ENCODE results near the gene SOX11. TPM values are rescaled to one million over a fixed set of nuclear protein-coding genes. Genes with fewer than 3 reads are reported as not detected.

Gene SOX11
- polyA plus RNA-seq, 6 donors from 2014 or later, result not detected

DNA sequence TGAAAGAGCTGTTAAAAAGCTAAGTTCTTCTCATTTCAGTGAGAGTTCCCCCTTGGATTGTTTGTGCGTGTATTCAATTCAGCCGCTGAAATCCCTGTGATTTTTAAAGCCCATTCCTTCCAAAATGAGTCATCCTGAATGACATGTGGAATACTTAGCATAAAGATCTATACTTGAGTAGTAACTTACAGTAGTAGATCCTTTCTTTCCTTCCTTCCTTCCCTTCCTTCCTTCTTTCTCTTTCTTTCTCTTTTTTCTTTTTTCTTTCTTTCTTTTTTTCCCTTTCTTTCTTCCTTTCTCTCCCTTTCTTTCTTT, 18.2 kb upstream of the SOX11 start:
- no peak for ATAC-seq (ENCODE audit: low read depth in 2 of 2)
- Mint-ChIP-seq H3K4me1 (peaks cover 0 to 2% (median 0%) of the 10 kb centered on the region in 3 donors), H3K36me3 (no peaks in the 10 kb centered on the region), H3K27me3 (peaks cover 15 to 26% (median 21%) of the 10 kb centered on the region in 3 donors), H3K9me3 (peaks cover 0 to 11% (median 0%) of the 10 kb centered on the region in 7 donors), H3K27ac (no peak overlapping the region), H3K4me3 (no peak overlapping the region)
- DNase-seq, result no peak

- Mint-ChIP-seq H3K4me3 (no peak overlapping the region), H3K27ac (no peak overlapping the region), H3K9me3 (peaks cover 0 to 15% (median 7%) of the 10 kb centered on the region in 7 donors), H3K27me3 (peaks cover 21 to 35% (median 34%) of the 10 kb centered on the region in 3 donors), H3K36me3 (no peaks in the 10 kb centered on the region), H3K4me1 (peaks cover 0 to 2% (median 0%) of the 10 kb centered on the region in 3 donors)
- no peak for ATAC-seq (ENCODE audit: low read depth in 2 of 2)
- DNase-seq, result no peak
Observed at GRCh38 chr2:5677133-5677532, 15.1 kb upstream of the SOX11 start.

DNA sequence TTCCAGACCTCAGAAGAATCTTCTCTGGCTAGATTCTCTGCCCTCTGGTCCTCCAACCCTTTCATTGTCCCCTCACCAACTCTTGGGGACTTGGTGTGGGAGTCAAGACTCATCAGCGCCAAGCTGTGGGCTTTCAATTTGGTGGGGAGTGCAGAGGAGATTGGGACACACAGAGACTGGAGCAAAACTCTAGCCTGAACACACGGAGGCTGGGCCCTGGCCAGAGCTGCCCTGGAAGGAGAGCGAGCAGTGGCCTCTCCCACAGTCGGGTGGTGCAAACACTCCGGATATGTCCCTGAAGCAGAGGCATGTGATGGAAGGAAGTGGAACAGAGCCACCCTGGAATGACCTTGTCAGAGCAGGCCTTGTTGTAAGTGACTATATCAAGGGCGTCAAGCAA, 8.7 kb upstream of the SOX11 start:
- Mint-ChIP-seq H3K27ac (peak overlapping the region in 1 of 6 donors; percentile 68), H3K36me3 (no peaks in the 10 kb centered on the region), H3K27me3 (peaks cover 35 to 53% (median 44%) of the 10 kb centered on the region in 3 donors), H3K4me1 (no peaks in the 10 kb centered on the region), H3K4me3 (no peak overlapping the region), H3K9me3 (peaks cover 3 to 11% (median 6%) of the 10 kb centered on the region in 7 donors)
- ATAC-seq (ENCODE audit: low read depth in 2 of 2) (no peak), DNase-seq (no peak)

- no peak for DNase-seq
- peaks cover 46 to 67% (median 61%) of the 10 kb centered on the region in 3 donors for H3K27me3 Mint-ChIP-seq
- ATAC-seq (ENCODE audit: low read depth in 2 of 2), result no peak
- no peaks in the 10 kb centered on the region for H3K4me1 Mint-ChIP-seq
- no peak overlapping the region for H3K4me3 Mint-ChIP-seq
- H3K36me3 Mint-ChIP-seq, result peaks cover 0 to 6% of the 10 kb centered on the region in 2 donors
- H3K9me3 Mint-ChIP-seq, result peaks cover 0 to 11% (median 4%) of the 10 kb centered on the region in 7 donors
- H3K27ac Mint-ChIP-seq, result no peak overlapping the region
Observed at GRCh38 chr2:5685225-5685624, 7.0 kb upstream of the SOX11 start.

DNA sequence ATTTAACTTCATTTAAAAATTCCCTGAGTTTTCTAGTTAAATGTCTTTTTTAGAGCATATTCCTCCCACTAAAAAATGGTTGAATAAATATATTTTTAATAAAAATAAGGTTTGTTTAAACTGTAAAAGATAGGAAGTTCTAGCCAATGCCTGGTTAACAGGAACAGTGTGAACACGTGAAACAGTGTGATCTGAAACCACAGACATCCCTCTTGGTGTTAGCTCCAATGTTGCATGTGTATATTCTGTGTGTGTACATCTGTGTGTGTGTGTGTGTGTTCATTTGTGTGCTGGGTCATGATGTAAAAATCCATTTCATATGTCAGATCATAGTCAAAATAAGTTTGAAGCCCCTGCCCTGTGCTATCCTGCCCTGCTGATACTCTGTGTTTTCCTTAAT, 6.1 kb upstream of the SOX11 start:
- DNase-seq (no peak), ATAC-seq (ENCODE audit: low read depth in 2 of 2) (no peak)
- peaks cover 3 to 6% (median 5%) of the 10 kb centered on the region in 3 donors for H3K4me1 Mint-ChIP-seq
- no peak overlapping the region for H3K27ac Mint-ChIP-seq
- peaks cover 0 to 11% (median 4%) of the 10 kb centered on the region in 7 donors for H3K9me3 Mint-ChIP-seq
- no peak overlapping the region for H3K4me3 Mint-ChIP-seq
- H3K36me3 Mint-ChIP-seq, result peaks cover 4 to 14% of the 10 kb centered on the region in 2 donors
- peaks cover 47 to 69% (median 64%) of the 10 kb centered on the region in 3 donors for H3K27me3 Mint-ChIP-seq

DNA sequence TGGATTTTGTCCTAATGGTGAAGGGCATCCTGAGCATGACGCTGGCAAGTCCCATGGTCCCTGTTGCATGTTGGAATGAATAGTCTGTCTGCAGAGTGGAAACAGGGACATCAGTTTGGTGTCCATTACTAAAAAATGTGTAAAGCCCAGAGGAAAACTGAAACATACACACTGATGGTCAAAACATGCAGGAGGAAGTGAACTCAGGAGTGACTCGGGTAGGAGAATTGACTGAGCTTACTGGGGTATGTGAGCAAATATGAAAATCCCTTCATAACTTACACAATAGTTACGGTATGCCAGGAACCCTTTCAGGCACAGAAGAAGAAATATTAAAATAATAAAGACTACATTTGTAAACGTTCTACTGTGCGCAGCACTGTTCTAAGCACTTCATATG, 5.6 kb upstream of the SOX11 start:
- Mint-ChIP-seq H3K36me3 (peaks cover 4 to 18% of the 10 kb centered on the region in 2 donors), H3K27me3 (peaks cover 43 to 73% (median 68%) of the 10 kb centered on the region in 3 donors), H3K4me1 (peaks cover 6 to 7% (median 6%) of the 10 kb centered on the region in 3 donors), H3K4me3 (no peak overlapping the region), H3K27ac (no peak overlapping the region), H3K9me3 (peaks cover 0 to 9% (median 3%) of the 10 kb centered on the region in 7 donors)
- DNase-seq (no peak), ATAC-seq (ENCODE audit: low read depth in 2 of 2) (no peak)

DNA sequence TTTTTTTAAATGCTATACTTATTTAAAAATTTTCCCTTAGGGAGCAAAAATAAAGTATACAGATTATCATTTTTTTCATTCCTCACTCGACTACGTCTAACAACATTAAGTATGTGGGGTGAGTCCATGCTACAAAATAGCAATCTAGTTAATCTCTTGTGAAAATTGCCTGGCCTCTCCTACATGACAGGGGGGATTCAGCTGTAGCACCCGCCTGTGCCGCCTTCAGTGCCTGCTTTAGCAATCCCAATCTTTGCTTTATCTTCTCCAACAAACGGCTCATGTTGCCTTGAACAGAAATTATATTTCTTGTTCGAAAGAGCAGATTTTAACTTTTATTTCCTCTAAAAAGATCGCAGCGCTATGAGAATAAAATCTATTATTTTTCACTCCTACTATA, 2.4 kb upstream of the SOX11 start:
- Mint-ChIP-seq H3K4me1 (peaks cover 10 to 12% (median 12%) of the 10 kb centered on the region in 3 donors), H3K4me3 (no peak overlapping the region), H3K9me3 (peaks cover 0 to 6% (median 0%) of the 10 kb centered on the region in 7 donors), H3K27me3 (peaks cover 45 to 83% (median 75%) of the 10 kb centered on the region in 3 donors), H3K36me3 (peaks cover 4 to 18% of the 10 kb centered on the region in 2 donors), H3K27ac (no peak overlapping the region)
- ATAC-seq (ENCODE audit: low read depth in 2 of 2) (no peak), DNase-seq (no peak)

DNA sequence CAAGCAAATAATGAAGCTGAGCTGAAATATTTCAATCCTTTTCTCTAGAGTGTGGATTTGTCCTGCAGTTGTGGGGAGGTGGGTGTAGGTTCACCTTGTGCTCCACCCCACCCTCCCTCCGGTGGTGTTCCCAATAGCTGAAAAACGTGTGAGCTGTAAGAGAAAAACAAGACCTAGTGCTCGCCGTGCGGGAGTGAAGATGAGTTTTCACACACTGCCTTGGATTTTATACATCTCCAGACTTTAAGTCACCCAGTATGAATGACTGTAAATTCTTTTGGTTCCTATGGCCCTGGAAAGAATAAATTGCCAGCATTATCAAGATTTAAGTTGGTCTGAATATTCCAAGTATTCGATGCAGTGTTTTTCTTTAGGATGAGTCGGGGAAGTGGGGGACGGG, 1.9 kb upstream of the SOX11 start:
- Mint-ChIP-seq H3K9me3 (peaks cover 0 to 6% (median 2%) of the 10 kb centered on the region in 7 donors), H3K27me3 (peaks cover 51 to 79% (median 71%) of the 10 kb centered on the region in 3 donors), H3K36me3 (peaks cover 4 to 18% of the 10 kb centered on the region in 2 donors), H3K27ac (no peak overlapping the region), H3K4me3 (peak overlapping the region in 3 of 8 donors; percentile 5 to 68 (median 65)), H3K4me1 (peaks cover 10 to 12% (median 12%) of the 10 kb centered on the region in 3 donors)
- ATAC-seq (ENCODE audit: low read depth in 2 of 2), result no peak
- no peak for DNase-seq

GRCh38 chr2:5690718-5691220, 1.4 kb upstream of the SOX11 start:
- Mint-ChIP-seq H3K36me3 (peaks cover 4 to 18% of the 10 kb centered on the region in 2 donors), H3K4me1 (peaks cover 10 to 15% (median 12%) of the 10 kb centered on the region in 3 donors), H3K4me3 (peak overlapping the region in 7 of 8 donors; percentile 25 to 80 (median 65)), H3K27ac (peak overlapping the region in 1 of 6 donors; percentile 76), H3K9me3 (peaks cover 0 to 7% (median 2%) of the 10 kb centered on the region in 7 donors), H3K27me3 (peaks cover 54 to 80% (median 71%) of the 10 kb centered on the region in 3 donors)
- DNase-seq (no peak), ATAC-seq (ENCODE audit: low read depth in 2 of 2) (no peak)

DNA sequence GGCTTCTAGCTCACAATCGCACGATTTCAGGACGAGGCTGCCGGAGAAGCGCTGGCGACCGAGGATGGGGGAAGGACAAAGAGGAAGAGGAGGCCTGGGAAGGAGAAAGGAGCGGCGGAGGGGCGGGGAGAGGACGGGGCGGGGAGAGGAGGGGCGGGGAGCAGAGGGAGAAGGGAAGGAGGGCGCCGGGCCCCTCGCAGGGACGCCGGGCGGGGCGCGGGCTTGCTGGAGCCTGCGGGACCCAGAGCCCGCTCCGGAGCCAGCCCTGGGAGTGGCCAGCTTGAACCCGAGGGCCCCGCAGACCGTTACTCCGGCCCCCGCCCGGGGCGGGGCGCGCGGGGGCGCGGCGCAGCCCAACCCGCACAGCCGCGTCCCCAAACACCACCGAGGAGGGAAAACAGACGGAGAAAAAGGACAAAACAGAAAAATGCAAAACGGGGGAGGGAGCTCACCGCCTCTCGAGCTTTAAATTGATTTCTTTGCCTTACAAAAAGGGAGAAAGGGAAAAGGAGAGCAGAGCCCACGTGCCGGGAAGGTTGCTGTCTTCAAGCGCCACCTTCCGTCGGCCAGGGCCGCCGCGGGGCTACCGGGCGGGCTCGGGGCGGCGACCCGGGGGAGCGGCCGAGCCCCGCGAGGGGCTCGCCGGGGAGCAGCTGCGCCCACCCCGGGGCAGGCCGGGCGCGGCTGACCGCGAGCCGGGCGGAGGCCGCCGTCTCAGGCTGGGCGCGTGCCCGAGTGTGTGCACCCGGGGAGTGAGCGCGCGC, 781 bp upstream of the SOX11 start:
- peaks cover 0 to 7% (median 2%) of the 10 kb centered on the region in 7 donors for H3K9me3 Mint-ChIP-seq
- peak overlapping the region in 2 of 6 donors; percentile 76 to 81 for H3K27ac Mint-ChIP-seq
- peaks cover 4 to 18% of the 10 kb centered on the region in 2 donors for H3K36me3 Mint-ChIP-seq
- H3K4me3 Mint-ChIP-seq, result peak overlapping the region in 6 of 8 donors; percentile 38 to 80 (median 57)
- H3K4me1 Mint-ChIP-seq, result peaks cover 12 to 18% (median 14%) of the 10 kb centered on the region in 3 donors
- DNase-seq (no peak), ATAC-seq (ENCODE audit: low read depth in 2 of 2) (no peak)
- peaks cover 54 to 82% (median 72%) of the 10 kb centered on the region in 3 donors for H3K27me3 Mint-ChIP-seq

DNA sequence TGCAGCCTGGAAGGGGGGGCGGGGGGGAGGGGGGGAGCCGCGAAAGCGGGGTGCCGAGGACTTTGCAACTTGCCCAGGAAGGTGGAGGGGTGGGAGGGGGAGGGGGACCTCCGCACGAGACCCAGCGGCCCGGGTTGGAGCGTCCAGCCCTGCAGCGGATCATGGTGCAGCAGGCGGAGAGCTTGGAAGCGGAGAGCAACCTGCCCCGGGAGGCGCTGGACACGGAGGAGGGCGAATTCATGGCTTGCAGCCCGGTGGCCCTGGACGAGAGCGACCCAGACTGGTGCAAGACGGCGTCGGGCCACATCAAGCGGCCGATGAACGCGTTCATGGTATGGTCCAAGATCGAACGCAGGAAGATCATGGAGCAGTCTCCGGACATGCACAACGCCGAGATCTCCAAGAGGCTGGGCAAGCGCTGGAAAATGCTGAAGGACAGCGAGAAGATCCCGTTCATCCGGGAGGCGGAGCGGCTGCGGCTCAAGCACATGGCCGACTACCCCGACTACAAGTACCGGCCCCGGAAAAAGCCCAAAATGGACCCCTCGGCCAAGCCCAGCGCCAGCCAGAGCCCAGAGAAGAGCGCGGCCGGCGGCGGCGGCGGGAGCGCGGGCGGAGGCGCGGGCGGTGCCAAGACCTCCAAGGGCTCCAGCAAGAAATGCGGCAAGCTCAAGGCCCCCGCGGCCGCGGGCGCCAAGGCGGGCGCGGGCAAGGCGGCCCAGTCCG, 540 bp downstream of the SOX11 start:
- peak overlapping the region in 2 of 6 donors; percentile 42 to 57 for H3K27ac Mint-ChIP-seq
- peaks cover 0 to 9% (median 2%) of the 10 kb centered on the region in 7 donors for H3K9me3 Mint-ChIP-seq
- peak overlapping the region in 2 of 8 donors; percentile 36 to 81 for H3K4me3 Mint-ChIP-seq
- peaks cover 4 to 18% of the 10 kb centered on the region in 2 donors for H3K36me3 Mint-ChIP-seq
- ATAC-seq (ENCODE audit: low read depth in 2 of 2) (no peak), DNase-seq (no peak)
- H3K27me3 Mint-ChIP-seq, result peaks cover 46 to 75% (median 59%) of the 10 kb centered on the region in 3 donors
- H3K4me1 Mint-ChIP-seq, result peaks cover 12 to 19% (median 14%) of the 10 kb centered on the region in 3 donors

DNA sequence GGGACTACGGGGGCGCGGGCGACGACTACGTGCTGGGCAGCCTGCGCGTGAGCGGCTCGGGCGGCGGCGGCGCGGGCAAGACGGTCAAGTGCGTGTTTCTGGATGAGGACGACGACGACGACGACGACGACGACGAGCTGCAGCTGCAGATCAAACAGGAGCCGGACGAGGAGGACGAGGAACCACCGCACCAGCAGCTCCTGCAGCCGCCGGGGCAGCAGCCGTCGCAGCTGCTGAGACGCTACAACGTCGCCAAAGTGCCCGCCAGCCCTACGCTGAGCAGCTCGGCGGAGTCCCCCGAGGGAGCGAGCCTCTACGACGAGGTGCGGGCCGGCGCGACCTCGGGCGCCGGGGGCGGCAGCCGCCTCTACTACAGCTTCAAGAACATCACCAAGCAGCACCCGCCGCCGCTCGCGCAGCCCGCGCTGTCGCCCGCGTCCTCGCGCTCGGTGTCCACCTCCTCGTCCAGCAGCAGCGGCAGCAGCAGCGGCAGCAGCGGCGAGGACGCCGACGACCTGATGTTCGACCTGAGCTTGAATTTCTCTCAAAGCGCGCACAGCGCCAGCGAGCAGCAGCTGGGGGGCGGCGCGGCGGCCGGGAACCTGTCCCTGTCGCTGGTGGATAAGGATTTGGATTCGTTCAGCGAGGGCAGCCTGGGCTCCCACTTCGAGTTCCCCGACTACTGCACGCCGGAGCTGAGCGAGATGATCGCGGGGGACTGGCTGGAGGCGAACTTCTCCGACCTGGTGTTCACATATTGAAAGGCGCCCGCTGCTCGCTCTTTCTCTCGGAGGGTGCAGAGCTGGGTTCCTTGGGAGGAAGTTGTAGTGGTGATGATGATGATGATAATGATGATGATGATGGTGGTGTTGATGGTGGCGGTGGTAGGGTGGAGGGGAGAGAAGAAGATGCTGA, 1.4 kb downstream of the SOX11 start:
- Mint-ChIP-seq H3K4me3 (peak overlapping the region in 6 of 8 donors; percentile 4 to 83 (median 30)), H3K9me3 (peaks cover 0 to 14% (median 2%) of the 10 kb centered on the region in 7 donors), H3K27ac (peak overlapping the region in 1 of 6 donors; percentile 94), H3K4me1 (peaks cover 12 to 22% (median 14%) of the 10 kb centered on the region in 3 donors), H3K36me3 (peaks cover 4 to 18% of the 10 kb centered on the region in 2 donors), H3K27me3 (peaks cover 51 to 75% (median 52%) of the 10 kb centered on the region in 3 donors)
- no peak for ATAC-seq (ENCODE audit: low read depth in 2 of 2)
- DNase-seq, result no peak
